ENCODE measurements around the gene CRIM1.

GRCh38 chr2:36357847-36358659, 2.5 kb downstream of the CRIM1 start:
- TF ChIP-seq CTCF (conservative IDR thresholded peaks at IDR 0.05; ENCODE audit: low read depth in 2 of 2) (peak; percentile 58 to 67), EZH2 (IDR thresholded peaks at IDR 0.05; ENCODE audit: low read depth, unreplicated experiment) (no peak), REST (IDR thresholded peaks at IDR 0.05; ENCODE audit: unreplicated experiment) (no peak), JUNB (IDR thresholded peaks at IDR 0.05; ENCODE audit: unreplicated experiment) (no peak), EZH2phosphoT487 (IDR thresholded peaks at IDR 0.05; ENCODE audit: unreplicated experiment) (no peak), POLR2AphosphoS5 (IDR thresholded peaks at IDR 0.05; ENCODE audit: low read depth) (no peak), NANOG (IDR thresholded peaks at IDR 0.05; ENCODE audit: borderline replicate concordance) (no peak), CREB1 (CRISPR knock-in tag; IDR thresholded peaks at IDR 0.05; ENCODE audit: low read depth) (no peak), ZNF462 (CRISPR knock-in tag; IDR thresholded peaks at IDR 0.05) (no peak), ETS1 (IDR thresholded peaks at IDR 0.05) (no peak), ZNF331 (CRISPR knock-in tag; IDR thresholded peaks at IDR 0.05; ENCODE audit: low read depth) (no peak)
